ENCODE measurements around the gene PRLH.

DNA sequence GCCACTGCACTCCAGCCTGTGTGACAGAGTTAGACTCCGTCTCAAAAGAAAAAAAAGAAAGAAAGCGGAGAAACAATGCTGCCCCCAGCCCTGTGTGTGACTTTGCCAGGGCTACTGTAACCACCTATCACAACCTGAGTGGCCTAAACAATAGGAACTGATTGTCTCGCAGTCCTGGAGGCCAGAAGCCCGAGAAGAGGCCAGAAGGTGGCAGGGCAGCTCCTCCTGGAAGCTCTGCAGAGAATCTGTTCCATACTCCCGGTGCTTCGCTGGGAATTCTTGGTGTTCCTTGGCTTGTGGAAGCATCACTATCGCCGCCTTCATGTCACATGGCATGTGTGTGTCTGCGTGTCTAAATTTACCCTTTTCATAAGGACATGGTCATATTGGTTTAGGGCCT, 38.6 kb downstream of the PRLH start:
- TF ChIP-seq CTCF (IDR thresholded peaks at IDR 0.05; ENCODE audit: insufficient read depth, low read depth, low read length) (peak; percentile 13), EZH2 (IDR thresholded peaks at IDR 0.05; ENCODE audit: insufficient read depth, low read length) (no peak)
